Stimulated activated CD4-positive, alpha-beta T cell treated with anti-CD3 and anti-CD28 coated beads, TNF-alpha, amount 100 ng/mL, for 1 hour (primary cell): Measurements from ENCODE around the gene RCOR1.
"Not testable (repeated sequence)": the region's sequence is repeated elsewhere in the genome, so short reads cannot be mapped to it uniquely, and the experiment has no call there.

Experiments used
- DNase-seq, 3 donors: peaks; one replicate each; pipeline ENCODE4 v3.0.0-alpha.2; 2020; ENCODE audit warnings: low read depth in 3 of 3, low spot score in 1 of 3

Gene RCOR1

GRCh38 chr14:102625564-102626296 is 33.3 kb downstream of the RCOR1 start:
- DNase-seq = no peak

- DNase-seq = no peak
Observed at GRCh38 chr14:102626530-102626929, 34.1 kb downstream of the RCOR1 start.

GRCh38 chr14:102629011-102629444 is 36.6 kb downstream of the RCOR1 start:
- no peak for DNase-seq

GRCh38 chr14:102629808-102630350 is 37.4 kb downstream of the RCOR1 start:
- DNase-seq = no peak

- no peak for DNase-seq
Observed at GRCh38 chr14:102630405-102630804, 38.0 kb downstream of the RCOR1 start.

- DNase-seq = no peak
Observed at GRCh38 chr14:102630881-102631280, 38.4 kb downstream of the RCOR1 start.

- no peak for DNase-seq
Observed at GRCh38 chr14:102633906-102634595, 41.6 kb downstream of the RCOR1 start.

GRCh38 chr14:102639611-102640010 is 47.2 kb downstream of the RCOR1 start:
- not testable (repeated sequence) for DNase-seq

- no peak for DNase-seq
Observed at GRCh38 chr14:102644523-102644922, 52.1 kb downstream of the RCOR1 start.

GRCh38 chr14:102645746-102646440 is 53.4 kb downstream of the RCOR1 start:
- DNase-seq = no peak

GRCh38 chr14:102646615-102647014 is 54.2 kb downstream of the RCOR1 start:
- no peak for DNase-seq

- DNase-seq = no peak
Observed at GRCh38 chr14:102652194-102652593, 59.7 kb downstream of the RCOR1 start.

- DNase-seq = no peak
Observed at GRCh38 chr14:102654298-102654697, 61.8 kb downstream of the RCOR1 start.

GRCh38 chr14:102655137-102655536 is 62.7 kb downstream of the RCOR1 start:
- no peak for DNase-seq

- DNase-seq = no peak
Observed at GRCh38 chr14:102659797-102660196, 67.3 kb downstream of the RCOR1 start.

- DNase-seq = no peak
Observed at GRCh38 chr14:102661614-102662013, 69.2 kb downstream of the RCOR1 start.

- DNase-seq = no peak
Observed at GRCh38 chr14:102662636-102663430, 70.4 kb downstream of the RCOR1 start.

GRCh38 chr14:102663440-102663839 is 71.0 kb downstream of the RCOR1 start:
- DNase-seq = no peak

- no peak for DNase-seq
Observed at GRCh38 chr14:102665621-102666020, 73.2 kb downstream of the RCOR1 start.

- no peak for DNase-seq
Observed at GRCh38 chr14:102666635-102667034, 74.2 kb downstream of the RCOR1 start.

- no peak for DNase-seq
Observed at GRCh38 chr14:102667703-102668102, 75.3 kb downstream of the RCOR1 start.
